CD4-positive, alpha-beta T cell (primary cell): Measurements from ENCODE around the gene HSPB6. TPM values are rescaled to one million over a fixed set of nuclear protein-coding genes. Genes with fewer than 3 reads are reported as not detected.

Experiments
- ATAC-seq: fragments of 200-7000 bp; cut with Tn5 transposase; one replicate; pipeline ENCODE4 v1.10.0; 2022; ENCODE audit warnings: mild to moderate bottlenecking; ENCODE audit not compliant: poor library complexity
- CTCF ChIA-PET: fragments of 350-600 bp; sonication (Branson Sonifier 250); formaldehyde crosslinking; loops from one replicate; lab custom pipeline; 2021; ENCODE audit warnings: antibody characterized with exemption, inconsistent platforms; lab: Charles Lee
- POLR2A ChIA-PET: fragments of 350-600 bp; sonication (Branson Sonifier 250); formaldehyde crosslinking; loops from one replicate; lab custom pipeline; 2021; ENCODE audit warnings: antibody characterized with exemption, inconsistent platforms; lab: Charles Lee
- DNase-seq, 14 experiments: peaks; one replicate each; pipeline ENCODE4 v3.0.0-alpha.2; 2013 to 2020; ENCODE audit warnings: mixed read lengths in 2 of 14
- H3K27ac ChIP-seq, 2 donors: one replicate each; pipeline versions ENCODE4 v1.5.1 to v1.7.0; 2013; ENCODE audit warnings: low read length in 2 of 2, low read depth in 1 of 2, mild to moderate bottlenecking in 1 of 2
- H3K27me3 ChIP-seq, 2 experiments: 1 replicate in 1 of 2; 2 replicates in 1 of 2; pipeline versions ENCODE4 v1.6.1 to v1.7.0; 2013; ENCODE audit warnings: low read length in 2 of 2, control low read depth in 1 of 2, mild to moderate bottlenecking in 1 of 2, moderate library complexity in 1 of 2; ENCODE audit not compliant: insufficient read depth in 2 of 2, control insufficient read depth in 1 of 2
- H3K36me3 ChIP-seq: one replicate; pipeline ENCODE4 v1.6.1; 2013; ENCODE audit warnings: low read length, control low read depth; ENCODE audit not compliant: insufficient read depth
- H3K4me1 ChIP-seq: one replicate; pipeline ENCODE4 v1.6.1; 2013; ENCODE audit warnings: low read length, control low read depth; ENCODE audit not compliant: insufficient read depth
- H3K4me3 ChIP-seq: one replicate; pipeline ENCODE4 v1.5.1; 2013; ENCODE audit warnings: mild to moderate bottlenecking, low read length, moderate library complexity
- H3K9me3 ChIP-seq, 2 experiments: 1 replicate in 1 of 2; 2 replicates in 1 of 2; pipeline versions ENCODE4 v1.6.1 to v1.7.0; 2013; ENCODE audit warnings: low read length in 2 of 2, mild to moderate bottlenecking in 2 of 2, control low read depth in 1 of 2, moderate library complexity in 1 of 2; ENCODE audit not compliant: control insufficient read depth in 1 of 2, insufficient read depth in 1 of 2
- H3K27ac Mint-ChIP-seq: one replicate; pipeline ENCODE4 v1.8.0; 2020; ENCODE audit warnings: mixed read lengths
- H3K27me3 Mint-ChIP-seq: one replicate; pipeline ENCODE4 v1.8.0; 2021; ENCODE audit warnings: mixed read lengths
- H3K36me3 Mint-ChIP-seq: one replicate; pipeline ENCODE4 v1.8.0; 2021; ENCODE audit warnings: low read depth, mixed read lengths
- H3K4me1 Mint-ChIP-seq: one replicate; pipeline ENCODE4 v1.8.0; 2021; ENCODE audit warnings: low read depth, mixed read lengths
- H3K4me3 Mint-ChIP-seq: one replicate; pipeline ENCODE4 v1.8.0; 2020; ENCODE audit warnings: mild to moderate bottlenecking, mixed read lengths
- H3K9me3 Mint-ChIP-seq: one replicate; pipeline ENCODE4 v1.8.0; 2020; ENCODE audit warnings: mixed read lengths
- intact Hi-C, 2 experiments: fragments of 100-400 bp; cut with DNase I in 1 of 2; cut with micrococcal nuclease in 1 of 2; formaldehyde crosslinking; loops; one replicate each; pipeline versions ENCODE4 v1.15.1 to v1.9.0; 2023 to 2025; cut with DNase I, micrococcal nuclease
- total RNA-seq, 174 experiments: library from RNA in 2 of 174; stranded (reverse) in 2 of 174; gene quantifications; one replicate each; pipeline ENCODE4 v1.2.3 and lab custom pipeline; 2021 to 2026
- TF ChIP-seq, protein P1 (sequence below): fragments of 200-600 bp; IDR thresholded peaks from one replicate; pipeline ENCODE4 v1.8.0; 2022; ENCODE audit warnings: antibody characterized with exemption, mild to moderate bottlenecking

Gene HSPB6
- total RNA-seq, 2 experiments from 2014 or later = not detected

GRCh38 chr19:35738021-35738886 is 18.6 kb downstream of the HSPB6 start:
- TF ChIP-seq, protein P1, sequence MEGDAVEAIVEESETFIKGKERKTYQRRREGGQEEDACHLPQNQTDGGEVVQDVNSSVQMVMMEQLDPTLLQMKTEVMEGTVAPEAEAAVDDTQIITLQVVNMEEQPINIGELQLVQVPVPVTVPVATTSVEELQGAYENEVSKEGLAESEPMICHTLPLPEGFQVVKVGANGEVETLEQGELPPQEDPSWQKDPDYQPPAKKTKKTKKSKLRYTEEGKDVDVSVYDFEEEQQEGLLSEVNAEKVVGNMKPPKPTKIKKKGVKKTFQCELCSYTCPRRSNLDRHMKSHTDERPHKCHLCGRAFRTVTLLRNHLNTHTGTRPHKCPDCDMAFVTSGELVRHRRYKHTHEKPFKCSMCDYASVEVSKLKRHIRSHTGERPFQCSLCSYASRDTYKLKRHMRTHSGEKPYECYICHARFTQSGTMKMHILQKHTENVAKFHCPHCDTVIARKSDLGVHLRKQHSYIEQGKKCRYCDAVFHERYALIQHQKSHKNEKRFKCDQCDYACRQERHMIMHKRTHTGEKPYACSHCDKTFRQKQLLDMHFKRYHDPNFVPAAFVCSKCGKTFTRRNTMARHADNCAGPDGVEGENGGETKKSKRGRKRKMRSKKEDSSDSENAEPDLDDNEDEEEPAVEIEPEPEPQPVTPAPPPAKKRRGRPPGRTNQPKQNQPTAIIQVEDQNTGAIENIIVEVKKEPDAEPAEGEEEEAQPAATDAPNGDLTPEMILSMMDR = no peak
- H3K4me3 ChIP-seq = no peak overlapping the region
- ChIA-PET CTCF (no interaction called here), POLR2A (interaction anchor here (1.6 to 2.4 kb wide), 4 partner anchors 10 to 36 kb away, joined by 6 to 17 read pairs (median 10); partner anchors contain the start of genes KMT2B and LIN37)
- Mint-ChIP-seq H3K9me3 (no peaks in the 10 kb centered on the region), H3K4me1 (peaks cover 48% of the 10 kb centered on the region), H3K36me3 (peaks cover 65% of the 10 kb centered on the region), H3K4me3 (peak overlapping the region; percentile 99), H3K27ac (peak overlapping the region; percentile 27), H3K27me3 (no peaks in the 10 kb centered on the region)
- DNase-seq (no peak), ATAC-seq (no peak)
- no peak overlapping the region for H3K27ac ChIP-seq
- peaks cover 53% of the 10 kb centered on the region for H3K36me3 ChIP-seq
- intact Hi-C loops = no loop called here
- peaks cover 52% of the 10 kb centered on the region for H3K4me1 ChIP-seq
- no peaks in the 10 kb centered on the region for H3K9me3 ChIP-seq
- no peaks in the 10 kb centered on the region for H3K27me3 ChIP-seq

DNA sequence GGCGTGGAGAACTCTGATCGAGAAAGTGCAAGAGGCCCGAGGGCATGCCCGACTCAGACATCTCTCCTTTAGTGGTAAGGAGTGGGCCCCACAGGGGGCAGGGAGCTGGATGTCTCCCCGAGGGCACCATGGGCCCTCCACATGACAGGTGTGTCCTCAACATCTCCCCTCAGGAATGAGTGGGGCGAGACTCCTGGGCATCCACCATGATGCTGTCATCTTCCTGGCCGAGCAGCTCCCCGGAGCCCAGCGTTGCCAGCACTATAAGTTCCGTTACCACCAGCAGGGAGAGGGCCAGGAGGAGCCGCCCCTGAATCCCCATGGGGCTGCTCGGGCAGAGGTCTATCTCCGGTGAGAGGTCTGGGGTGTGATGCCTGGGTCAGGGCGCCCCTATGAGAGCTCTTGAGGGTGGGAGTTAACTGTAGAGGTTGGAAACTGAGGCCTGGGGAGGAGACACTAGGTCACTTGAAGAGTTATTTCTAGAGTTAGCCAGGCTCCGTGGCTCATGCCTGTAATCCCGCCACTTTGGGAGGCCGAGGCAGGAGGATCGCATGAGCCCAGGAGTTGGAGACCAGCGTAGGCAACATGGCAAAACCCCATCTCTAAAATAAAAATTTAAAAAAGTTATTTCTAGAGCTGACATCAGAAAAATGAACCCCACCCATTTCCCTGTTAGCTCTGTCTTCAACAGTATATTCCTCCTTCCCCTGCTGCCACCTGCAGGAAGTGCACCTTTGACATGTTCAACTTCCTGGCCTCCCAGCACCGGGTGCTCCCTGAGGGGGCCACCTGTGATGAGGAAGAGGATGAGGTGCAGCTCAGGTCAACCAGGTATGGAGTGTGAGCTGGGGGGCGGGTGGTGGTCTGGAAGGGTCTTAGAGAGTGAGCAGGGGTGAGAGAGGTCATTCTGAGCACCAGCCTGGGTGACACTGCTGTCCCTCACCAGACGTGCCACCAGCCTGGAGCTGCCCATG is 19.6 kb downstream of the HSPB6 start:
- CTCF ChIA-PET = interaction anchor here (1.2 kb wide), 1 partner anchor 36 kb away, joined by 4 read pairs; no protein-coding TSS in a partner anchor
- DNase-seq (peak in 5 of 14 experiments; percentile 19 to 60 (median 42)), ATAC-seq (no peak)
- Mint-ChIP-seq H3K27ac (peak overlapping the region; percentile 83), H3K9me3 (no peaks in the 10 kb centered on the region), H3K27me3 (no peaks in the 10 kb centered on the region), H3K4me3 (peak overlapping the region; percentile 88), H3K4me1 (peaks cover 41% of the 10 kb centered on the region), H3K36me3 (peaks cover 61% of the 10 kb centered on the region)
- Histone ChIP-seq H3K27ac (no peak overlapping the region), H3K27me3 (no peaks in the 10 kb centered on the region), H3K4me1 (peaks cover 41% of the 10 kb centered on the region), H3K36me3 (peaks cover 61% of the 10 kb centered on the region), H3K4me3 (no peak overlapping the region), H3K9me3 (no peaks in the 10 kb centered on the region)
- POLR2A ChIA-PET = interaction anchor here (0.7 to 2.3 kb wide), 4 partner anchors 11 to 97 kb away, joined by 3 to 12 read pairs (median 6); partner anchors contain the start of genes KMT2B and LIN37
- intact Hi-C loops = no loop called here
- TF ChIP-seq, protein P1 = no peak

GRCh38 chr19:35734889-35735288 is 21.9 kb downstream of the HSPB6 start:
- Histone ChIP-seq H3K4me3 (no peak overlapping the region), H3K4me1 (peaks cover 21% of the 10 kb centered on the region), H3K9me3 (no peaks in the 10 kb centered on the region), H3K36me3 (peaks cover 84% of the 10 kb centered on the region), H3K27ac (no peak overlapping the region), H3K27me3 (no peaks in the 10 kb centered on the region)
- H3K36me3 Mint-ChIP-seq = peaks cover 71% of the 10 kb centered on the region
- H3K4me3 Mint-ChIP-seq = peak overlapping the region; percentile 20
- intact Hi-C loops = no loop called here
- peaks cover 29% of the 10 kb centered on the region for H3K4me1 Mint-ChIP-seq
- CTCF ChIA-PET = no interaction called here
- H3K27ac Mint-ChIP-seq = peak overlapping the region; percentile 69
- no peaks in the 10 kb centered on the region for H3K9me3 Mint-ChIP-seq
- H3K27me3 Mint-ChIP-seq = no peaks in the 10 kb centered on the region
- TF ChIP-seq, protein P1 = no peak
- no peak for DNase-seq
- POLR2A ChIA-PET = interaction anchor here (1.2 to 2.1 kb wide), 2 partner anchors 9 to 13 kb away, joined by 4 to 7 read pairs; no protein-coding TSS in a partner anchor
- ATAC-seq = no peak
